NCI-H128 (cell line): ENCODE measurements around the gene NMNAT3.

Experiments
- DNase-seq: peaks from one replicate; lab custom pipeline; 2025; ENCODE audit not compliant: unreplicated experiment; lab: John Stamatoyannopoulos, UW

Gene NMNAT3

DNA sequence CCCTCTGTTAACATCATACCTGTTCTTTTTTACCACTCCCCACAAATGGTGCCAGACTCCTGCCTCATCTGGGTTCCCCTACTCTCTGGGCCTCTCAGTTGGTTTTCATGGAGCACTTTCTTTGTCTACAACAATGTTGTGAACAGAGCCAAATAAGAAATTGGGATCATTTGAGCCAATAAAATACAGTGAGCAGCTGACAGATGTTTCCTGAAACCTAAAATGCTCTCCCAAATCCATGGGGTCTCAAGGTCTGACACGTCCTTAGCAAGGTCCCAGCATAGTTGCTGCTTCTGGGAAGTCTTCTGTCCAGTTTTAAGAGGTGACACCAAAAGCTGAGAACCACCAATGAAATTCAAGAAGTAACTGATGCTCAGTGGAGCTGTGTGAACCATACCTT lies 1.7 kb downstream of the NMNAT3 start:
- DNase-seq: no peak

DNA sequence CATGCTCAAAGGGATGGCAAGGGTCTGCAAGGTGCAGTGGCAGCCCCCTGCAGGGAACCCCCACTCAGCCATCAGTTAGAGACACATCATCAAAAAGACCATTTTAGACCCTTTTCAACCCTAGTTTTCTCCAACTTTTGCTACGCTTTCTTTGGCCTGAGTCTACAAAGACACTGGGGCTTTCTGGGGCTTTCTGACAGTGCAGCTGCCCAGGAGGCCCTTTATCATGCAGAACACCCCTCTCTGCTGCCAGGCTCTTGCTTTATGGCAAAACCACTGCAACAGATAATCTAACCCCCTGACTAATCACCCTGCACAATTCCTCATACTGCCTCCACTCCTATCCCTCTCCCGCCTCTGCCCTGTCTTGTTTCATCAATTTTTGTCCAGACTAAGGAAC lies 2.4 kb downstream of the NMNAT3 start:
- DNase-seq: no peak

DNA sequence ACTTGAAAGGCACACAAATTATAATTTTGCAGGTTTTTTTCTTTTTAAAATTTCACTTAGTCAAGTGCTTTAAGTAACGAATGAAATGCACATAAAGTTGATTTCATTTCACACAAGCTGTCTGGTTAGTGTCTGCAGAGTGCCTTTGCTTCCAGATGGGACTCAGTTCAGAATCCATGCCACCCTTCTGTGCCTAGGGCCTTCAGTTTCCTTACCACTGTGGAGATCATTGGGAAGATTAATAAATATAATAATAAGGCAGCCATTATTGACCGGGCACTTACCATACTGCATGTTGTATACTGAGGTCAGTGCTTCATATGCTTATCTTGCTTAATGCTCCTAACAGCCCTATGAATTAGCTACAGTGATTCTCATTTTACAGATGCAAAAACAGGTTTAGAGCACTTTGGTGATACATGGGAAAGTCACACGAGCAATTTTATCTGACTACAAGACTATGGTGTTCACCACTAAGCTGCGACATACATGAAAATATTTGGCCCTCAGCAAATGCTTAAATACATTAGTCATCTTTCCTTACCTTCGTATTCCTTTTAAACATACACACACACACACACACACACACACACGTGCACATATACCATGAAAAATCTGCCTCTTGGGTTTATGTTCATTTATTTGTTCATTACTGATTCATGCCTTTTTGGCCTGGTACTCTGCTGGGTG lies 3.1 kb downstream of the NMNAT3 start:
- DNase-seq: no peak

DNA sequence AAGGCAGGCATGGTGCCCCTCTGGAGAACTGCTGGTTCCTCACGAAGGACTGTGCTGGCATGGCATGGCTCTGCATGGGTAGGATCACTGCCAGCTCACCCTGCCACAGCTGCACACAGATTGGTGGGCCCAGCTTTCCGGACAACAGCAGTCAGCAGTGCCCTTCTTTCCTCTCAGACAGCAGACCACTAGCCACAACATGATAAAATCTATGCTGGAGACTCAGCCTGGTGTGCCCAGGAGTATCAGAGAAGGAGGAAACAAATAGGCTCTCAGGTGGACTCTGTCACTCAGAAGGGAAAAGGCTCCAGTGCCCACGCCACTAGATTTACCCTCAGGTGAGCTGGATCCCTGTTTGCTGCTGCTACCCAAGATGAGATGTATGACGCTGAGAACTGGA lies 4.9 kb downstream of the NMNAT3 start:
- DNase-seq: no peak

DNA sequence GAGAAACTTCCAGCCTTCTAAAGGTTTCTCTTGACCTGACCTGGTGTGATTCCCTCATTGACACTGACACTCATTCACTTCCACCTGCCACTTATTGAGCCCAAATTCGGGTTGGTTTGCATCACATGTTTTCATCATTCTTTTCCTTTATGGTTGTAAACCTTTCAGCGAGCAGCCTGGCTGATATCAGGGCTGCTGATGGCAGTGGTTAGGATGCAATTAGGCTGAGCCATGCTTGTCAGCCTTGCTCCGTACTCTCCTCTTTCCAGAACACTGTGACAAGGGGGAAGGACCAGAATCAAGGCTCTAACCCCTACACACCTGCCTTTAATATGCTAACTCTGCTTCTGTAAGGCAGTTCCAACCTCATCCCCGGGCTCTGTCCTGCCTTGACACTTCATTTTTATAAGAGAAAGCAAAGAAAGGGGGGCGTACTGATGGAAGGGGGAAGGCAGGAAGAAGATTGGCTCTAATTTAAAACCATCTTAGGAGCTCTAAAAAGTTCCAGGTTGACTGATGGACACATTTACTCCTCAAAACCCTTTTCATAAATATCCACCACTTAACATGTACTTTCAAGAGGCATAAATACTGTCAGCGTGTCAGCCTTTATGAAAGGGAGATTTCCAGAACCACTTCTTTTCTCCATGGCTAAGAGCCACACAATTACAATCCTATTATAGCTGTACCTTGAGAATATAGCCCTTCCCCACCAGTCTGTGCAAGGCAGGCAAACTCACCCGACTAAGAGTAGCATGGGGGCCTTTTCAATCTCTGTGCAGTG lies 5.7 kb downstream of the NMNAT3 start:
- DNase-seq: no peak

DNA sequence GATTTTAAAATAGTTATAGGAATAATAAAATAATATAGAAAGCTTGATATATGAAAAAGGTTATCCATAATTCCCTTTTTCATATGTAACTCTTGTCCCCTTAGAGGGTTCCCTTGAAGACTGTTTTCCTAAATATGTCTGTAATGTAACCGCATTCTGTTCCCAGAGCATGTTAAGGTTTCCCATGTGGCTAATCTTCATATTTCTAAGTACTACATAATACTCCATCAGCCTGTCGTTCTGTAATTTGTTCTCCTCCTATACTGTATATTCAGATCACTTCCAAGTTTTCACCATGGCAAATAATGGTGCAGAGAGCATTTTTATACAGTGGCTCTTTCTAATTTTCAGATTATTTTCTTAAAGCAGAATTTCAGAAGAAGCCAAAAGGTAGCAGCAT lies 6.7 kb downstream of the NMNAT3 start:
- no peak for DNase-seq

DNA sequence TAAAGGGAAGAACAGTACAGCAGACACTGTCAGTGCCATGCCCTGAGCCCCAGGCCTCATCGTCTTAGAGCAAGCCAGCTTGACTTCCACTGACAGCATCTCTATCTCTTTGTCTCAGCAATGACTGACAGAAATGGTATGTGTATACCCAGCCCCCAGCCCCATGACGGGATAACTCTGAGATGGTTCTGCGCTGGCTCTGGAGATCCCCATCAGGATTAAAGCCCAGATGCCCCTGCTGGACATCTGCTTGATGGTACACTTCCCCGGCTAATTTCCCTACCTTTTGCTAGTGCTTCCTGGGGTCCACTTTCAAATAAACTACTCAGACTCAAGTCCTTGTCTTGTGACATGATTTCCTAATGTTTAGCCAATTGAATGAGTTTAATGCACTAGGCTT lies 7.6 kb downstream of the NMNAT3 start:
- no peak for DNase-seq

DNA sequence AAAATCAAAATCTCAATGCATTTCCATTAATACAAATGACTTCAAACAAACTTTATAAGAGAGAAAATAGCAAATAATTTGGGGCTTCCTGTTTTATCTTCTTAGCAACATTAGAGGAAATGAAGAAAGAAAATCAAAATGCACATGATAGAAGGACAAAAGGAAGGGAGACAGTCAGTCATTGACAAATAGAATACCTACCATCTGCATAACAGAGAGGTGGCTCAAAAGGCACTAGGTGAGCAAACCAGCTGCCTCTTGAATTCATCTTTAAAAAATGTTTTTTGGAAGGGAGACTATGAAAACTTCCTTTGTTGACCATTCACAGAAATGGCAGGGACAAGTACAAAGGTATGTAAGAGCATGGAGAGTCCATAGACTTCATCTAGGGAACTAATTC lies 9.4 kb downstream of the NMNAT3 start:
- no peak for DNase-seq

DNA sequence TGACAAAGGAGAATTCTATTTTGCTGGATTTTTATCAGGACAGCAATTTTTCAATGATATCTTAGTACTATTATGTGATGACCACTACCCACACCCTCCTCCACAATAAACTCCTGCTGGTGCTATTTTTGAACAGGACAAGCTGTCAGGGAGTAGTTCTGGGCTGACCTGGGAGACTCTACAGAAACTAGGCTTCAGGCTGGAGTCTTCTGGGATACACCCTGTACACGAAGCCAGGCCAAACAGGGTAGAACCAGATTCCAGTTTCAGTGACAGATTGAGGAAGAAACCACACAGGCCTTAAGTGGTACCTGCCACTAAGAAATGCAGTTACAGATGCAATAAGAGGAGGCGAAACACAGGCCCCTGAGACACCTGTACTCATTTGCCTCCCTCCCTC lies 12.8 kb downstream of the NMNAT3 start:
- DNase-seq: no peak

DNA sequence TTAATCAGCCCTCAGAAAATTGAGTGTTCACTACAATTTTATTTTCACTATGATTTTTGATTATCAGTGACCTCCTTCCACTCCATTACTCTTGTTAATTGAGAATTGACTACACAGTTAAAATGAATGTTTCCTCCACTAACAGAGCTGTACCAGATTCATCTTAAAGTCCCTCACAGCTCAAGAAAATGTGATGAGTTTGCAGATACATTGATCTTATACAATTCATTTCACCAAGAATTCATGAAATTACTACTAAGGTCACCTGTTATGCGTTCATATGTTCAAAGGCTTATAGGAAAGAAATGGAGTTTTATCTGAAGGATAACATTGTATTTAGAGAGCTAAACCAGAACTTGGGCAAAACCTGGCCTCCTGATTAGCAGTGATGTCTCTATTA lies 17.5 kb downstream of the NMNAT3 start:
- DNase-seq: no peak

DNA sequence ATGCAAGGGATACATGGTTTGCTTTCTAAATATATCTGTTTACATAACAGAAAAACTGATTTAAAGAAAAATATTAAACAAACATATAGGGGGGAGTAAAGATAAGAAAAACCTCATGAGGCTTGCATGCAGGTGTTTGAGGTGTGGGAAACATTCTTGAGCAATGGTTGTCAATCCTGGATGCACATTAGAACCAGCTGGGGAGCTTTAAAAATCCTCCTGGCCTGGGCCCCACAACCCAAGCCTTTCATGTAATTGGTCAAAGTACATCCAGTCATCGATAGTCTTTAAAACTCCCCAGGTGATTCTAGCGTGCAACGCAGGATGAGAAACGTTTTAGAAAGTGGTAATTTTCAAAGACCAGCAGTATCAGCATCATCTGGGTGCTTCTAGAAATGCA lies 18.3 kb downstream of the NMNAT3 start:
- no peak for DNase-seq

DNA sequence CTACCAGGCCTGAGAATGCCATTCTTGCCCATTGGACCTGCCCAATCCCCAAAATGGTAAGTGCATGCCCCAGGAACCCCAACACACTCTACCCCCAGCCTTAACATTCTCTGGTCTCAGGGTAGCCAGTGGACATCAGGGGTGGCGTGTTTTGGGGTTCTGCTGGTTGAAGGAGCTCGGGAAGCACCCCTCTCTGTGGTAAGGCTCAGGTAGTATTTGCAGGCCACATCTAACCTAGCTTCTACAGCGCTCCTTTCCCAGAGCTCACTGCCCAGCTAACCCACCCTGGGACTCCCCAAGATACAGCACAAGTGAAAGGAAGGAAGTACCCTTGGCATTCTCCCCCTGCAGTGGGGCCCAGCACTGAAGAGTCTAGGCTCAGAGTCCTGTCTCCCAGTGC lies 19.8 kb downstream of the NMNAT3 start:
- DNase-seq: no peak

DNA sequence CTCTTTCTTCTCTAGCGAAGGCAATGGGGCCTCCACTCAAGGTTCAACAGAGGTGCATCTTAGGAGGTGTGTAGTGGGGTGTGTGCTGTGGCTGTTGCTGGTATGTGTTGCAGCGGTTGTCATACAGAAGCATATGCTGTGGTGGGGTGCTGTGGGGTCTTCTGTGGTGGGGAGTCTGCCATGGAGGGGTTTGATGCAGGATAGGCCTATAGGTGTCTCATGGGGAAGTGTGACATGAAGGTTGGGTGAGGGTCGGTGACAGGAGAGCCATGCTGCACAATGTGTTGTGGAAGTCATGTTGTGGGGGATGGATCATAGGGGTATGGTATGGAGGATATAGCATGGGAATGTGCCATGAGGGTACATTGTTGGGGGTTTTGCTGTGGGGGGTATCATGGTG lies 20.3 kb downstream of the NMNAT3 start:
- DNase-seq: no peak

DNA sequence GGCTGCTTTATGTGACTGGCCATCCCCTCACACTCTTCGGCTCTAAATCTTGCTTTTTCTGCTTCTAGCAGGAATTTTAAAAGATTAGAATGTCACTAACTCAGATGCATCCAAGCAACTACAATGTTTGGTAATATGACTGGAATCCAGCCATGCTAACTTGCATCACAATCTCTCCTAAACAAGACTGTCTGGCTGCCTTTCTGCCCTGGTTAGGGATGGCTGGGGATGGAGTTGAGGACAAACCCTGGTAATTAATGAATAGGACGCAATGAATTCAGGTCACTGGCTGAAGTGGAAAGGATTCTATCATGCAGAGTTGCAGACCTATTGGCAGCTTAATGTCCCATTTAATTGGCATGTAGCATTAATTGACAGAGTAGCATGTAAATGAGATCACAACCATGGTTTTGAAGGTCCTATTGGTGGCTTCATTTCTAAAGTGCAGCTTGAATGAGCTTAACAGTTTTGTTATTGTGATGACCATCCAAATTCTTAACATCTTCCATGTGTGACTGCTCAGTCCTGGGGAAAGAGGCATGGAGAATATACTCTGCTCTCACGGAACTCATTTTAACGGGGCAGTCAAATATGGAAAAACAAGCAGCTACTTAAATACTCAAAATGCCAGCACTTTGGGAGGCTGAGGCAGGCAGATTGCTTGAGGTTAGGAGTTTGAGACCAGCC lies 21.7 kb downstream of the NMNAT3 start:
- no peak for DNase-seq

DNA sequence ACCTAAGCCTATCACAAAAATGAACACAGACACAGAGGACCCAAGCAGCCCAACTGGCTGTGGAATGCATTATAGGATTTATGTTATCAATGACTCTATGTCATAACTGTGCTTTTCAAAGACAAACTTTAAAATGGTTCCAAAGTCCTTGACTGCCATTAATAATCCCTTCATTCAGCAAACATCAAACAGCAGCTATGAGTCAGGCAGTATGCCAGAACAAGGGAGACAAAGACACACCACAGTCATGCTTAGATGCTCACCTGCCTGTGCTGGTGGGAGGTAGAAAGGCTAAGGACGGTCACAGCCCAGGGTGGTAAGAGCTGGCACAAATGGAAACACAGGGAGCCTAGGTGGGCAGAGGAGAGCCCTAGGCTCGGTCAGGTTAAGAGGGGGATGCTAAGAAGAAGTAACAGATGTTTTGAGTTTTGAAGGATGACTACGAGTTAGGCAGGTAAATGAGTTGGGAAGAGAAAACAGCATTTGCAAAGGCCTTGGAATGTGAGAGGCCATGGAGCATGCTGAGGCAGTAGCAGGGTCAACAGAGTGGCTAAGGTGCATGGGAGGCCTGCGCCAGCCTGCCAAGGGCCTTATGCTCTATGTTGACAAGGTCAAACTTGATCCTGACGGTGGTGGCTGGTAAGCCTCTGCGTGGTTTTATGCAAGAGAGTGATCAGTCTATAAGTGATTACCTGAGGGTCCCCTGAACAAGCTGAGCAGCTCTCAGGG lies 23.0 kb downstream of the NMNAT3 start:
- DNase-seq: peak; percentile 42

DNA sequence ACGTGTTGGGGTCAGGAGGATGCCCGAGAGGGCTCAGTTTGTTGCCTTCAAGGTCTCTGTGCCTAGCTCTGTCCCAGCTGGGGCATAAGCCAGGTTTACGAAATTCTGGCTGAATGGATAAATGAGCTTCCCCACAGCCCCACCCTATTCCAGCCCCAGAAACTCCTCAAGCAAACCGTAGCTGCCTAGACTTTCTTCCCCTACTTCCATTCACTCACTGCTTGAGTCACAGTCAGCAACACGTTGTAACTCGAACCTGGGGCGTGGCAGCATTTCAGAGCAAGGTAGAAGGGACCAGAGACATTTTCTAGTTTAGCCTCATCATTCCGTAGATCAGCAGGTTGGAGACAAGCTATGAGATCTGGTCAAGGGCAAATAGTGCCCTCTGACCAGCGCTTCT lies 24.2 kb downstream of the NMNAT3 start:
- DNase-seq: no peak

DNA sequence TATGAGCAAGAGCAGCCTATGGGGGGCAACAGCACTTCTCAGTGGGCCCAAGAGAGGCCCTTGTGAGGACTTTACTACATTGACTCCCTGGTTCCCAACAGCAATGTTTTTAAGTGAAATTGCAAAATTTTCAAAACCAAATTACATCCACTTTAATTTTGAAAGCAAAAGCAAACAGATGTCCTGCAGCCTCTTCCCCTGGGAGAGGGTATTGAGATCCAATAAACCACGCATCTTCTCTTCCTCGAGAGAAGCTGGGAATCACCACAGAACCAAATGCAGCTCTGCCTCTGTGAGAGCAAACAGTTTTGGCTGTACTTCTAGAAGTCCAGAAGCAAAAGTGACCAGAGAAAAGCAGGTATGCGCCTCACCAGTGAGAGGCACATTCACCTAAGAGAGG lies 25.2 kb downstream of the NMNAT3 start:
- no peak for DNase-seq

DNA sequence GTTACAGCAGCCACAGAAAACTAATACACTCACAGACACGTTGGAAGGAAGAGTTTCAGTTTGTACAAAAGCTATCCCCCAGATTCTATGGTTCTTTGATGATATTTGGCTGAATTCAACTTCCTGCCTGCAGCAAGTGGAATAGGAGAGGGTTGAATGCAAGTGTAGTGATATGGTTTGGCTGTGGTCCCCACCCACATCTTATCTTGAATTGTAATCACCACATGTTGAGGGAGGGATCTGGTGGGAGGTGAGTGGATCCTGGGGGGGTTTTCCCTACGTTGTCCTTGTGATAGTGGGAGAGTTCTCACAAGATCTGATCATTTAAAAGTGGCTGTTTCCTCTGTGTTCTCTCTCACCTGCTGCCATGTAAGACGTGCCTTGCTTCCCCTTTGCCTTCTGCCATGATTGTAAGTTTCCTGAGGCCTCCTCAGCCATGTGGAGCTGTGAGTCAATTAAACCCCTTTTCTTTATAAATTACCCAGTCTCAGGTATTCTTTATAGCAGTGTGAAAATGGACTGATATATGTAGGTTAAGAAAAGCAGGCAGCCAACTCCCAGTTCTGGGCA lies 29.8 kb downstream of the NMNAT3 start:
- no peak for DNase-seq

DNA sequence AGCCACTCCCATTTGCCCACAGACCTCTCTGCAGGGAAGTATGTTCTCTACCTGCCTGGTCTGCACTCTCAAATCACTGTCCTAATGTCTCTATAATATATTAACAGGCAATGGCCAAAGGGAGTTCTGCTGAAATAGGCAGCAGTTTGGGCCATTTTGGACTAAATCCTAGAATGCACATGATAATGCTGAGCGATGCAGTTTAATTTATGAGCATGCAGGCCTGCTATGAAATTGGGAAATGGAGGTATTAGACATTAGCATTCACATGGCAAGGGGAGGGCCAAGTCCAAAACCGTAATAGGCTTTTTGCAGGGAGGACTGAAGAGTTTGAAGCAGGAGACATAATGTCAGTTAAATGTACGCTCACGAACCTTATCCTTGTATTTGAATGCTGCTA lies 31.3 kb downstream of the NMNAT3 start:
- DNase-seq: no peak

DNA sequence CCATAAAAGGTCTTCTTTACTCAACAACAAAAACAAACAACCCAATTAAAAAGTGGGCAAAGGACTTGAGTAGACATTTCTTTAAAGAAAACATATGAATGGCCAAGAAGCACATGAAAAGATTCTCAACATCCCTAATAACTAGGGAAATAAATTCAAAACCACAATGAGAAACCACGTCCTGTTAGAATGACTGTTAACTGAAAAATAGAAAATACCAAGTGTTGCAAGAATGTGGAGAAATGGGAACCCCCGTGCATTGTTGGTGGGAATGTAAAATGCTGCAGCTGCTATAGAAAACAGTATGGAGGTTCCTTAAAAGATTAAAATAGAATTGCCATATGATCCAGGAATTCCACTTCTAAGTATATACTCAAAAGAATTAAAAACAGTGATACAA lies 34.8 kb downstream of the NMNAT3 start:
- no peak for DNase-seq

DNA sequence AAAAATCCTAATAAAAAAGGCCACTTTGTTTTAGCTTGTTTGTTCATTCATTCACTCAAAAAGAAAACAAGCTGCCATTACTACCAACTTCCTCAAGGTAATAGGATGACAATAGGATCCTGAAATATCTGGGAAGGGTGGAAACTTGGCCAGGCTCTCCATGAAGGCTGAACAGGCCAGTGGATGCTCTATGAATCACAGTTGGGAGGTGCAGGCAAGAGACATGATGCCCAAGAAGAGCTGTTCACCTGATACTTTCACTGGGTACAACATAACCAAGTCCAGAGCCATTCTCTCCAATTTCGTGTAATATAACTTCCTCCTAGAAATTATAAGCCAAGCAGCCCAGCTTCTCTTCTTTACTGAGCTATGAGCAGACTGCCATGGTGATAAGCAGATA lies 37.3 kb downstream of the NMNAT3 start:
- no peak for DNase-seq
